GM23338 (cell line): Measurements from ENCODE around the gene MMP24OS. TPM values are rescaled to one million over a fixed set of nuclear protein-coding genes. Genes with fewer than 3 reads are reported as not detected.

Source experiments
- ATAC-seq: fragments of 200-7000 bp; cut with Tn5 transposase; 3 replicates; pipeline ENCODE4 v1.9.1; 2020
- DNase-seq: peaks from one replicate; pipeline ENCODE4 v3.0.0-alpha.2; 2015; ENCODE audit warnings: low spot score
- H2AFZ ChIP-seq: fragments of 200-600 bp; sonication (generic); 2 replicates; pipeline ENCODE4 v1.8.0; 2016; ENCODE audit warnings: antibody characterized with exemption, mild to moderate bottlenecking, moderate library complexity
- H3F3A ChIP-seq: fragments of 200-600 bp; sonication (generic); replicated peaks from 2 replicates; pipeline ENCODE4 v1.8.0; 2017; ENCODE audit warnings: antibody characterized with exemption, mixed run types, low read depth
- H3K27ac ChIP-seq: fragments of 200-600 bp; sonication (generic); 2 replicates; pipeline ENCODE4 v1.6.1; 2016; ENCODE audit warnings: low read depth
- H3K27me3 ChIP-seq: fragments of 200-600 bp; sonication (generic); 2 replicates; pipeline ENCODE4 v1.8.0; 2016; ENCODE audit warnings: mild to moderate bottlenecking, mixed run types, moderate library complexity; ENCODE audit not compliant: insufficient read depth
- H3K36me3 ChIP-seq: fragments of 200-600 bp; sonication (generic); 2 replicates; pipeline ENCODE4 v1.8.0; 2016; ENCODE audit warnings: mild to moderate bottlenecking; ENCODE audit not compliant: insufficient read depth
- H3K4me1 ChIP-seq: fragments of 200-600 bp; sonication (generic); 2 replicates; pipeline ENCODE4 v1.8.0; 2016; ENCODE audit warnings: mild to moderate bottlenecking, moderate library complexity; ENCODE audit not compliant: insufficient read depth
- H3K4me2 ChIP-seq: fragments of 200-600 bp; sonication (generic); 2 replicates; pipeline ENCODE4 v1.7.1; 2017; ENCODE audit warnings: mixed run types
- H3K4me3 ChIP-seq: fragments of 200-600 bp; sonication (generic); 2 replicates; pipeline ENCODE4 v1.6.1; 2016; ENCODE audit warnings: mixed run types
- H3K79me2 ChIP-seq: fragments of 200-600 bp; sonication (generic); replicated peaks from 2 replicates; pipeline ENCODE4 v1.8.0; 2017; ENCODE audit warnings: mild to moderate bottlenecking; ENCODE audit not compliant: insufficient read depth
- H3K9me2 ChIP-seq: fragments of 200-600 bp; sonication (generic); 2 replicates; pipeline ENCODE4 v1.8.0; 2017; ENCODE audit not compliant: insufficient read depth
- H4K20me1 ChIP-seq: fragments of 200-600 bp; sonication (generic); replicated peaks from 2 replicates; pipeline ENCODE4 v1.8.0; 2017; ENCODE audit warnings: mild to moderate bottlenecking; ENCODE audit not compliant: insufficient read depth
- H3K27ac Mint-ChIP-seq: 2 replicates; pipeline ENCODE4 v1.8.0; 2020; ENCODE audit warnings: inconsistent platforms, mild to moderate bottlenecking, moderate library complexity, mixed read lengths
- H3K27me3 Mint-ChIP-seq: 3 replicates; pipeline ENCODE4 v1.8.0; 2022; ENCODE audit warnings: low read depth, mild to moderate bottlenecking, moderate library complexity, mixed read lengths, inconsistent platforms; ENCODE audit not compliant: insufficient read depth, poor library complexity
- H3K36me3 Mint-ChIP-seq: 3 replicates; pipeline ENCODE4 v1.8.0; 2021; ENCODE audit warnings: low read depth, mild to moderate bottlenecking, inconsistent platforms, moderate library complexity, mixed read lengths
- H3K4me1 Mint-ChIP-seq: 3 replicates; pipeline ENCODE4 v1.8.0; 2020; ENCODE audit warnings: mild to moderate bottlenecking, inconsistent platforms, mixed read lengths
- H3K4me3 Mint-ChIP-seq: 3 replicates; pipeline ENCODE4 v1.8.0; 2021; ENCODE audit warnings: moderate library complexity, mild to moderate bottlenecking, inconsistent platforms, mixed read lengths
- H3K9me3 Mint-ChIP-seq: 3 replicates; pipeline ENCODE4 v1.8.0; 2020; ENCODE audit warnings: moderate library complexity, mild to moderate bottlenecking, inconsistent platforms, mixed read lengths
- CREB1 ChIP-seq: fragments of 250-450 bp; sonication (Bioruptor Pico); IDR thresholded peaks from 2 replicates; pipeline ENCODE4 v1.5.0; 2020; ENCODE audit warnings: low read depth, mild to moderate bottlenecking, moderate library complexity
- CTCF ChIP-seq, 2 experiments: fragments of 200-600 bp in 1 of 2; sonication (generic) in 1 of 2; conservative IDR thresholded peaks; 2 replicates each; pipeline versions ENCODE4 v1.5.1 to v1.6.1; 2016 to 2017; ENCODE audit warnings: antibody characterized with exemption in 2 of 2, low read depth in 2 of 2, mild to moderate bottlenecking in 2 of 2, moderate library complexity in 1 of 2
- ETS1 ChIP-seq: IDR thresholded peaks from 2 replicates; pipeline ENCODE4 v1.6.1; 2016; ENCODE audit warnings: antibody characterized with exemption
- EZH2 ChIP-seq: fragments of 200-600 bp; sonication (generic); IDR thresholded peaks from one replicate; pipeline ENCODE4 v1.8.0; 2017; ENCODE audit warnings: antibody characterized with exemption, mild to moderate bottlenecking, low read depth; ENCODE audit not compliant: unreplicated experiment
- EZH2phosphoT487 ChIP-seq: fragments of 200-600 bp; sonication (generic); IDR thresholded peaks from one replicate; pipeline ENCODE4 v1.8.1; 2018; ENCODE audit warnings: antibody characterized with exemption; ENCODE audit not compliant: unreplicated experiment
- JUNB ChIP-seq: IDR thresholded peaks from one replicate; pipeline ENCODE4 v1.6.1; 2016; ENCODE audit warnings: antibody characterized with exemption; ENCODE audit not compliant: unreplicated experiment
- NANOG ChIP-seq: IDR thresholded peaks from 2 replicates; pipeline ENCODE4 v1.6.1; 2016; ENCODE audit warnings: antibody characterized with exemption, borderline replicate concordance
- POLR2AphosphoS5 ChIP-seq: IDR thresholded peaks from 2 replicates; pipeline ENCODE4 v1.6.1; 2016; ENCODE audit warnings: antibody characterized with exemption, low read depth
- REST ChIP-seq: IDR thresholded peaks from one replicate; pipeline ENCODE4 v1.6.1; 2018; ENCODE audit warnings: antibody characterized with exemption; ENCODE audit not compliant: unreplicated experiment
- STAT1 ChIP-seq: IDR thresholded peaks from one replicate; pipeline ENCODE4 v1.6.1; 2016; ENCODE audit warnings: antibody characterized with exemption; ENCODE audit not compliant: unreplicated experiment
- ZNF114 ChIP-seq: fragments of 250-450 bp; sonication (Bioruptor Pico); IDR thresholded peaks from 2 replicates; pipeline ENCODE4 v1.5.0; 2020; ENCODE audit warnings: mild to moderate bottlenecking, moderate library complexity
- ZNF331 ChIP-seq: fragments of 250-450 bp; sonication (Bioruptor Pico); IDR thresholded peaks from 2 replicates; pipeline ENCODE4 v1.5.0; 2020; ENCODE audit warnings: low read depth, mild to moderate bottlenecking, moderate library complexity
- ZNF462 ChIP-seq: fragments of 250-450 bp; sonication (Bioruptor Pico); IDR thresholded peaks from 2 replicates; pipeline ENCODE4 v1.5.0; 2020; ENCODE audit warnings: mild to moderate bottlenecking, moderate library complexity
- polyA plus RNA-seq: library from polyadenylated mRNA; unstranded; fragments of >200 nt; fragmentation: Nextera tagmentation; extraction: Ambion mirVana; gene quantifications from 2 replicates; pipeline ENCODE4 v1.2.1, GENCODE V29; 2016
- total RNA-seq: library from RNA; depleted of rRNA; stranded (reverse); fragments of >200 nt; shearing (Covaris generic); gene quantifications from 2 replicates; pipeline ENCODE4 v1.2.3, GENCODE V29; 2014

MMP24OS gene
- total and polyA plus RNA-seq, 2 experiments from 2014 or later = 10.5 to 25.4 TPM

- DNase-seq = no peak
- H3K9me3 Mint-ChIP-seq = no peaks in the 10 kb centered on the region
- no peak overlapping the region for H2AFZ ChIP-seq
- ATAC-seq = no peak
- H3K79me2 ChIP-seq = no peaks in the 10 kb centered on the region
- no peaks in the 10 kb centered on the region for H3K36me3 ChIP-seq
- peaks cover 7% of the 10 kb centered on the region; the same call in 1 of the 2 replicates for H4K20me1 ChIP-seq
- no peaks in the 10 kb centered on the region for H3K27me3 ChIP-seq
- H3F3A ChIP-seq = no peaks in the 10 kb centered on the region
- TF ChIP-seq NANOG = no peak
- TF ChIP-seq JUNB = no peak
- TF ChIP-seq ETS1 = no peak
- TF ChIP-seq ZNF114 = no peak
- no peak for TF ChIP-seq CTCF (conservative IDR thresholded peaks at IDR 0.05; ENCODE audit: low read depth in 2 of 2)
- no peak for TF ChIP-seq ZNF331 (CRISPR knock-in tag)
- no peak for TF ChIP-seq EZH2
- TF ChIP-seq STAT1 = no peak
- no peak for TF ChIP-seq CREB1
- TF ChIP-seq EZH2phosphoT487 = no peak
- no peak for TF ChIP-seq REST
- no peak for TF ChIP-seq ZNF462 (CRISPR knock-in tag)
- TF ChIP-seq POLR2AphosphoS5 = no peak
- no peaks in the 10 kb centered on the region for H3K27me3 Mint-ChIP-seq
- no peak overlapping the region for H3K4me3 ChIP-seq
- H3K27ac Mint-ChIP-seq = no peak overlapping the region; the same call in 1 of the 2 replicates
- no peaks in the 10 kb centered on the region for H3K9me2 ChIP-seq
- no peak overlapping the region for H3K4me2 ChIP-seq
- H3K36me3 Mint-ChIP-seq = no peaks in the 10 kb centered on the region
- no peaks in the 10 kb centered on the region for H3K4me1 ChIP-seq
- H3K4me1 Mint-ChIP-seq = peaks cover 9% of the 10 kb centered on the region
- no peak overlapping the region for H3K4me3 Mint-ChIP-seq
- peak overlapping the region; percentile 4; the same call in 1 of the 2 replicates for H3K27ac ChIP-seq
These were observed 48.3 kb upstream of the MMP24OS start for GRCh38 chr20:35326021-35326739.
